SU-DHL-6 (cell line): ENCODE results near the gene ALOXE3.

ENCODE experiments used
- H2AFZ ChIP-seq: fragments of 200-600 bp; sonication (generic); 2 replicates; pipeline ENCODE4 v1.6.1; 2014; ENCODE audit warnings: low read depth, mild to moderate bottlenecking, moderate library complexity, mixed read lengths, antibody characterized with exemption, low read length; ENCODE audit not compliant: severe bottlenecking
- H3F3A ChIP-seq: fragments of 200-600 bp; shearing (Covaris generic); 2 replicates; pipeline ENCODE4 v1.6.0; 2016; ENCODE audit warnings: antibody characterized with exemption, mild to moderate bottlenecking; ENCODE audit not compliant: insufficient read depth
- H3K27ac ChIP-seq: fragments of 200-600 bp; sonication (generic); 2 replicates; pipeline ENCODE4 v1.5.1; 2016; ENCODE audit warnings: low read depth, mild to moderate bottlenecking, low read length, moderate library complexity, mixed read lengths
- H3K27me3 ChIP-seq: fragments of 200-600 bp; sonication (generic), shearing (Covaris generic); 2 replicates; pipeline ENCODE4 v1.6.0; 2014; ENCODE audit warnings: mild to moderate bottlenecking, low read length
- H3K36me3 ChIP-seq: fragments of 200-600 bp; sonication (generic); 2 replicates; pipeline ENCODE4 v1.6.1; 2014; ENCODE audit warnings: mild to moderate bottlenecking, low read length, mixed read lengths
- H3K4me2 ChIP-seq: fragments of 300-600, 200-600 bp; shearing (Covaris generic), sonication (generic); 2 replicates; pipeline ENCODE4 v1.6.0; 2014; ENCODE audit warnings: low read length, low read depth, mild to moderate bottlenecking; ENCODE audit not compliant: poor library complexity, severe bottlenecking
- H3K4me3 ChIP-seq: fragments of 200-600 bp; sonication (generic); 2 replicates; pipeline ENCODE4 v1.5.1; 2014; ENCODE audit warnings: antibody characterized with exemption, low read length, mild to moderate bottlenecking, mixed read lengths; ENCODE audit not compliant: insufficient read depth, poor library complexity, severe bottlenecking
- H3K79me2 ChIP-seq: fragments of 200-600 bp; sonication (generic); 2 replicates; pipeline ENCODE4 v1.6.1; 2014; ENCODE audit warnings: mild to moderate bottlenecking, low read length, moderate library complexity; ENCODE audit not compliant: insufficient read depth
- H3K9ac ChIP-seq: fragments of 200-600 bp; sonication (generic); 2 replicates; pipeline ENCODE4 v1.7.0; 2014; ENCODE audit warnings: mild to moderate bottlenecking, low read length
- H3K9me2 ChIP-seq: fragments of 200-600 bp; sonication (generic); replicated peaks from 2 replicates; pipeline ENCODE4 v1.6.1; 2014; ENCODE audit warnings: low read length; ENCODE audit not compliant: insufficient read depth
- H3K9me3 ChIP-seq: fragments of 200-600 bp; sonication (generic); 2 replicates; pipeline ENCODE4 v1.6.1; 2014; ENCODE audit warnings: low read length, mixed read lengths; ENCODE audit not compliant: insufficient read depth
- H4K20me1 ChIP-seq: fragments of 200-600 bp; sonication (generic); 2 replicates; pipeline ENCODE4 v1.6.1; 2014; ENCODE audit warnings: low read depth, mild to moderate bottlenecking, antibody characterized with exemption, low read length, moderate library complexity, mixed read lengths
- CTCF ChIP-seq: fragments of 200-600 bp; sonication (generic); IDR thresholded peaks from one replicate; pipeline ENCODE4 v1.5.1; 2017; ENCODE audit warnings: antibody characterized with exemption, mild to moderate bottlenecking, low read length, moderate library complexity; ENCODE audit not compliant: insufficient read depth, poor library complexity, severe bottlenecking
- EZH2phosphoT487 ChIP-seq: fragments of 200-600 bp; sonication (generic), shearing (Covaris generic); conservative IDR thresholded peaks from 2 replicates; pipeline ENCODE4 v1.6.1; 2018; ENCODE audit warnings: mild to moderate bottlenecking, antibody characterized with exemption, low read length, moderate library complexity, mixed read lengths

ALOXE3 gene

GRCh38 chr17:8116776-8117175, 1.5 kb downstream of the ALOXE3 start:
- H3K4me3 ChIP-seq, result no peak overlapping the region
- H3K27me3 ChIP-seq, result no peaks in the 10 kb centered on the region
- H3K36me3 ChIP-seq, result no peaks in the 10 kb centered on the region
- no peaks in the 10 kb centered on the region for H3K9me3 ChIP-seq
- H3K4me2 ChIP-seq, result no peak overlapping the region
- peaks cover 24% of the 10 kb centered on the region for H3F3A ChIP-seq
- no peaks in the 10 kb centered on the region for H3K79me2 ChIP-seq
- H4K20me1 ChIP-seq, result no peaks in the 10 kb centered on the region
- TF ChIP-seq CTCF (no peak), EZH2phosphoT487 (no peak)
- no peak overlapping the region for H3K9ac ChIP-seq
- H3K27ac ChIP-seq, result no peak overlapping the region
- no peak overlapping the region for H2AFZ ChIP-seq
- no peaks in the 10 kb centered on the region for H3K9me2 ChIP-seq

GRCh38 chr17:8110907-8111306, 7.4 kb downstream of the ALOXE3 start:
- no peaks in the 10 kb centered on the region for H4K20me1 ChIP-seq
- no peak overlapping the region for H3K9ac ChIP-seq
- H2AFZ ChIP-seq, result no peak overlapping the region
- H3K4me2 ChIP-seq, result no peak overlapping the region
- no peaks in the 10 kb centered on the region for H3K9me2 ChIP-seq
- H3K79me2 ChIP-seq, result no peaks in the 10 kb centered on the region
- H3K27ac ChIP-seq, result no peak overlapping the region
- no peaks in the 10 kb centered on the region for H3K36me3 ChIP-seq
- H3K9me3 ChIP-seq, result no peaks in the 10 kb centered on the region
- no peaks in the 10 kb centered on the region for H3K27me3 ChIP-seq
- H3F3A ChIP-seq, result no peaks in the 10 kb centered on the region
- H3K4me3 ChIP-seq, result no peak overlapping the region
- TF ChIP-seq EZH2phosphoT487, result no peak
- TF ChIP-seq CTCF, result no peak

- Histone ChIP-seq H3K9me2 (no peaks in the 10 kb centered on the region), H2AFZ (no peak overlapping the region), H3K27me3 (no peaks in the 10 kb centered on the region), H3K27ac (no peak overlapping the region), H3K79me2 (no peaks in the 10 kb centered on the region), H4K20me1 (no peaks in the 10 kb centered on the region), H3K4me2 (no peak overlapping the region), H3K36me3 (no peaks in the 10 kb centered on the region), H3K4me3 (no peak overlapping the region), H3K9me3 (no peaks in the 10 kb centered on the region), H3K9ac (no peak overlapping the region), H3F3A (no peaks in the 10 kb centered on the region)
- TF ChIP-seq CTCF (no peak), EZH2phosphoT487 (no peak)
Measured at GRCh38 chr17:8110456-8110804, 7.9 kb downstream of the ALOXE3 start.
